ENCODE results near the gene LSM14B. TPM values are rescaled to one million over a fixed set of nuclear protein-coding genes. Genes with fewer than 3 reads are reported as not detected.

The LSM14B gene
- total RNA-seq, 6 experiments from 2014 or later = 40.4 to 42.7 (median 40.9) TPM

GRCh38 chr20:62160253-62160652 lies 38.0 kb downstream of the LSM14B start:
- TF ChIP-seq, protein P1, sequence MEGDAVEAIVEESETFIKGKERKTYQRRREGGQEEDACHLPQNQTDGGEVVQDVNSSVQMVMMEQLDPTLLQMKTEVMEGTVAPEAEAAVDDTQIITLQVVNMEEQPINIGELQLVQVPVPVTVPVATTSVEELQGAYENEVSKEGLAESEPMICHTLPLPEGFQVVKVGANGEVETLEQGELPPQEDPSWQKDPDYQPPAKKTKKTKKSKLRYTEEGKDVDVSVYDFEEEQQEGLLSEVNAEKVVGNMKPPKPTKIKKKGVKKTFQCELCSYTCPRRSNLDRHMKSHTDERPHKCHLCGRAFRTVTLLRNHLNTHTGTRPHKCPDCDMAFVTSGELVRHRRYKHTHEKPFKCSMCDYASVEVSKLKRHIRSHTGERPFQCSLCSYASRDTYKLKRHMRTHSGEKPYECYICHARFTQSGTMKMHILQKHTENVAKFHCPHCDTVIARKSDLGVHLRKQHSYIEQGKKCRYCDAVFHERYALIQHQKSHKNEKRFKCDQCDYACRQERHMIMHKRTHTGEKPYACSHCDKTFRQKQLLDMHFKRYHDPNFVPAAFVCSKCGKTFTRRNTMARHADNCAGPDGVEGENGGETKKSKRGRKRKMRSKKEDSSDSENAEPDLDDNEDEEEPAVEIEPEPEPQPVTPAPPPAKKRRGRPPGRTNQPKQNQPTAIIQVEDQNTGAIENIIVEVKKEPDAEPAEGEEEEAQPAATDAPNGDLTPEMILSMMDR (IDR thresholded peaks at IDR 0.05) = no peak
- DNase-seq = no peak
- Mint-ChIP-seq H3K27ac (no peak overlapping the region), H3K4me1 (ENCODE audit: low read depth) (peaks cover 28% of the 10 kb centered on the region), H3K36me3 (ENCODE audit: low read depth) (peaks cover 15% of the 10 kb centered on the region), H3K4me3 (no peak overlapping the region), H3K27me3 (ENCODE audit: insufficient read depth) (no peaks in the 10 kb centered on the region), H3K9me3 (no peaks in the 10 kb centered on the region)

DNA sequence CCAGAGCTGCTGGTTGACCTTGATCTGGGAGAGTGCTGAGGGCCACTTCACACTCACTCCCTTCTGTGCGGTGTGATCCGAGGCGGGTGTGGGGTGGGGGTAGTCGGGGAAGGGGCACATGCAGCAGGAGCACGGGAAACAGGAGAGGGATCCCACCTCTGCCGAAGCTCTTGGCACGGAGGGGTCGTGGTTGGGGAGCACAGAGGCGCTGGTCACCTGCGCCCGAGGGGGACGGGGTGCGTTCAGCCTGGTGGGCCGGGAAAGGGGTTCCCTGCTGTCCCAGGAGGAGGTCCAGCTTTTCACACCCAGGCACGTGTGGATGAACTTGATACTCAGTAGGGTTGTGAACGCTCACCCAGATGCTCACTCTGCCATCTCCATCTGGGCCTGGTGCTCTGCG lies 38.6 kb downstream of the LSM14B start:
- peaks cover 8% of the 10 kb centered on the region; the same call in 1 of the 2 replicates for H3K36me3 Mint-ChIP-seq (ENCODE audit: low read depth)
- no peak for DNase-seq
- TF ChIP-seq, protein P1 (IDR thresholded peaks at IDR 0.05) = no peak
- no peak overlapping the region for H3K4me3 Mint-ChIP-seq
- no peak overlapping the region for H3K27ac Mint-ChIP-seq
- no peaks in the 10 kb centered on the region for H3K9me3 Mint-ChIP-seq
- peaks cover 21% of the 10 kb centered on the region for H3K4me1 Mint-ChIP-seq (ENCODE audit: low read depth)
- H3K27me3 Mint-ChIP-seq (ENCODE audit: insufficient read depth) = no peaks in the 10 kb centered on the region

GRCh38 chr20:62161347-62161746 lies 39.1 kb downstream of the LSM14B start:
- H3K4me1 Mint-ChIP-seq (ENCODE audit: low read depth) = peaks cover 18% of the 10 kb centered on the region
- DNase-seq = no peak
- no peak overlapping the region for H3K27ac Mint-ChIP-seq
- TF ChIP-seq, protein P1 (IDR thresholded peaks at IDR 0.05) = no peak
- no peaks in the 10 kb centered on the region for H3K27me3 Mint-ChIP-seq (ENCODE audit: insufficient read depth)
- no peak overlapping the region for H3K4me3 Mint-ChIP-seq
- H3K36me3 Mint-ChIP-seq (ENCODE audit: low read depth) = peaks cover 13% of the 10 kb centered on the region; the same call in 1 of the 2 replicates
- no peaks in the 10 kb centered on the region for H3K9me3 Mint-ChIP-seq

DNA sequence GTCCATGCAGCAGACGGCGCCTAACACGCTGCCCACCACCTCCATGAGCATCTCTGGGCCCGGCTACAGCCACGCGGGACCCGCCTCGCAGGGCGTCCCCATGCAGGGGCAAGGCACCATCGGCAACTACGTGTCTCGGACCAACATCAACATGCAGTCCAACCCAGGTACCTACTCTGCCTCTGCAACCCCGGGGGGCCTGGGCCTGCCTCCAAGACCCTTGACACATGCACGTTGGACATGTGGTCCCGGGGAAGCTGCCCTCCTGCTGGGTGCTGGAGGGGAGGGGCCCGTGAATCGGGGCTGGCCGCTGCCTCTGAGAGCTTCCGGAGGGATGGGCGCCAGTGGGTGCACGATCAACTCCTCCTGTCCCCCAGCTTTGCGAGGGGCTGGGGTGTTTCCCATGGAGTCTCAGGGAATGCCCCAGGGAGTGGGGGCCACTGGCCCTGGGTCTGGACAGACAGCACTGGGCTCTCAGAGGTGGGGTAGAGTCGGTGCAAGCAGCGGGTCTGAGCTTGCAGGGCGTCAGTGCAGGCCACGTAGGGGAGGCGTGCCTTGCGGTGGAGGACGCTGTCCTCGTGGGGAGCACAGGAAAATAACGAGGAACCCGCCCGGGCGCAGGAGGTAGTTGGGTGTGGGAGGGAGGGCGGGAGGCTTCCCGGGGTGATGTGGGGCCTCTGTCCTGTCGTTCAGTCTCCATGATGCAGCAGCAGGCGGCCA lies 40.6 kb downstream of the LSM14B start:
- Mint-ChIP-seq H3K4me1 (ENCODE audit: low read depth) (peaks cover 18% of the 10 kb centered on the region), H3K9me3 (no peaks in the 10 kb centered on the region), H3K4me3 (no peak overlapping the region), H3K27me3 (ENCODE audit: insufficient read depth) (no peaks in the 10 kb centered on the region), H3K27ac (no peak overlapping the region), H3K36me3 (ENCODE audit: low read depth) (peaks cover 13% of the 10 kb centered on the region; the same call in 1 of the 2 replicates)
- TF ChIP-seq, protein P1 (IDR thresholded peaks at IDR 0.05) = no peak
- DNase-seq = no peak

DNA sequence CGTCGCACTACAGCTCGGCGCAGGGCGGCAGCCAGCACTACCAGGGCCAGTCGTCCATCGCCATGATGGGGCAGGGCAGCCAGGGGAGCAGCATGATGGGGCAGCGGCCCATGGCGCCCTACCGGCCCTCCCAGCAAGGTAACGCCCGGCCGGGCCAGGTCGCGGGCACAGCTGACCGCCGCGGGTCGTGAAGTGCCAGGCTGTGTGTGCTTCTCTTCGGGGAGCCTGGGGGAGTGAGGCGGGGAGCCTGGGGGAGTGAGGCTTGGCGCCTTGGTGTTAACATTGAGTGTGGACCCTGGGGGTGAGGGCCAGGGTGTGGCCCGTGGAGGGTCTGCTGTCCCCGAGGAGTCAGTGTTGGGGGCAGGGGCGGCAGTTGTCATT lies 41.2 kb downstream of the LSM14B start:
- Mint-ChIP-seq H3K9me3 (no peaks in the 10 kb centered on the region), H3K4me3 (no peak overlapping the region), H3K27me3 (ENCODE audit: insufficient read depth) (no peaks in the 10 kb centered on the region), H3K4me1 (ENCODE audit: low read depth) (peaks cover 18% of the 10 kb centered on the region), H3K36me3 (ENCODE audit: low read depth) (peaks cover 13% of the 10 kb centered on the region; the same call in 1 of the 2 replicates), H3K27ac (no peak overlapping the region)
- no peak for DNase-seq
- TF ChIP-seq, protein P1 (IDR thresholded peaks at IDR 0.05) = no peak

Data from HFFc6 (cell line).